Glomerular endothelial cell (primary cell): Measurements from ENCODE around the gene STK11. TPM values are rescaled to one million over a fixed set of nuclear protein-coding genes. Genes with fewer than 3 reads are reported as not detected.
"Not testable (repeated sequence)": the region's sequence is repeated elsewhere in the genome, so short reads cannot be mapped to it uniquely, and the experiment has no call there.

Experiments used
- DNase-seq: peaks from one replicate; pipeline ENCODE4 v3.0.0-alpha.2; 2011; ENCODE audit warnings: low read depth, low spot score; ENCODE audit errors: extremely low read depth
- total RNA-seq: library from RNA; depleted of rRNA; stranded (reverse); fragments of >200 nt; gene quantifications from 2 replicates; pipeline ENCODE4 v1.2.3, GENCODE V29; 2015

The STK11 gene
- total RNA-seq, 1 donor from 2014 or later = 77.7 TPM

GRCh38 chr19:1206150-1206863, 729 bp downstream of the STK11 start:
- no peak for DNase-seq

GRCh38 chr19:1206864-1207450, 1.4 kb downstream of the STK11 start:
- no peak for DNase-seq

GRCh38 chr19:1208830-1209229, 3.3 kb downstream of the STK11 start:
- DNase-seq = not testable (repeated sequence)

GRCh38 chr19:1210227-1210538, 4.6 kb downstream of the STK11 start:
- DNase-seq = no peak

- no peak for DNase-seq
These were observed 6.1 kb downstream of the STK11 start for GRCh38 chr19:1211494-1212234.

GRCh38 chr19:1213391-1214286, 8.1 kb downstream of the STK11 start:
- peak; percentile 68 for DNase-seq

- DNase-seq = no peak
These were observed 8.8 kb downstream of the STK11 start for GRCh38 chr19:1214299-1214861.

- DNase-seq = no peak
These were observed 9.5 kb downstream of the STK11 start for GRCh38 chr19:1214862-1215731.

- DNase-seq = no peak
These were observed 11.2 kb downstream of the STK11 start for GRCh38 chr19:1216756-1217155.

- no peak for DNase-seq
These were observed 11.8 kb downstream of the STK11 start for GRCh38 chr19:1217366-1217765.

- no peak for DNase-seq
These were observed 13.4 kb downstream of the STK11 start for GRCh38 chr19:1218751-1219567.

- no peak for DNase-seq
These were observed 14.4 kb downstream of the STK11 start for GRCh38 chr19:1219786-1220476.

GRCh38 chr19:1220477-1220930, 14.9 kb downstream of the STK11 start:
- DNase-seq = no peak

GRCh38 chr19:1220976-1221903, 15.7 kb downstream of the STK11 start:
- DNase-seq = no peak

GRCh38 chr19:1221904-1222255, 16.3 kb downstream of the STK11 start:
- no peak for DNase-seq

GRCh38 chr19:1222394-1222793, 16.8 kb downstream of the STK11 start:
- no peak for DNase-seq
